AML-193 (cell line): ENCODE measurements around the gene ARHGEF10L.
"Not testable (repeated sequence)": the region's sequence is repeated elsewhere in the genome, so short reads cannot be mapped to it uniquely, and the experiment has no call there.

Source experiments
- DNase-seq, 2 experiments: peaks; one replicate each; lab custom pipeline; 2025; lab: John Stamatoyannopoulos, UW

ARHGEF10L gene

GRCh38 chr1:17539477-17540254, at the start of gene ARHGEF10L:
Gene ARHGEF10L (plus strand): TSS chr1:17539698. CDS start chr1:17580596, 40,898 bp downstream.
- no peak for DNase-seq

- not testable (repeated sequence) for DNase-seq
Measured at GRCh38 chr1:17489768-17490417, 49.6 kb upstream of the ARHGEF10L start.

- DNase-seq, result not testable (repeated sequence)
Measured at GRCh38 chr1:17490667-17491066, 48.8 kb upstream of the ARHGEF10L start.

- DNase-seq, result peak; percentile 44 to 47
Measured at GRCh38 chr1:17494114-17494729, 45.3 kb upstream of the ARHGEF10L start.

- no peak for DNase-seq
Measured at GRCh38 chr1:17496419-17496818, 43.1 kb upstream of the ARHGEF10L start.

GRCh38 chr1:17498214-17498613, 41.3 kb upstream of the ARHGEF10L start:
- DNase-seq, result no peak

- peak; percentile 23 to 48 for DNase-seq
Measured at GRCh38 chr1:17502326-17502778, 37.1 kb upstream of the ARHGEF10L start.

GRCh38 chr1:17503146-17503545, 36.4 kb upstream of the ARHGEF10L start:
- no peak for DNase-seq

- not testable (repeated sequence) for DNase-seq
Measured at GRCh38 chr1:17507200-17507599, 32.3 kb upstream of the ARHGEF10L start.

GRCh38 chr1:17507915-17508314, 31.6 kb upstream of the ARHGEF10L start:
- DNase-seq, result no peak

- DNase-seq, result no peak
Measured at GRCh38 chr1:17509363-17509762, 30.1 kb upstream of the ARHGEF10L start.

GRCh38 chr1:17510138-17510537, 29.4 kb upstream of the ARHGEF10L start:
- no peak for DNase-seq

GRCh38 chr1:17511188-17511587, 28.3 kb upstream of the ARHGEF10L start:
- DNase-seq, result no peak

GRCh38 chr1:17513131-17513530, 26.4 kb upstream of the ARHGEF10L start:
- DNase-seq, result no peak

GRCh38 chr1:17514776-17515175, 24.7 kb upstream of the ARHGEF10L start:
- DNase-seq, result no peak

- DNase-seq, result no peak
Measured at GRCh38 chr1:17515902-17516301, 23.6 kb upstream of the ARHGEF10L start.

GRCh38 chr1:17516303-17517214, 22.9 kb upstream of the ARHGEF10L start:
- DNase-seq, result no peak

GRCh38 chr1:17520041-17520440, 19.5 kb upstream of the ARHGEF10L start:
- no peak for DNase-seq

- DNase-seq, result no peak
Measured at GRCh38 chr1:17520473-17521319, 18.8 kb upstream of the ARHGEF10L start.

GRCh38 chr1:17521946-17522612, 17.4 kb upstream of the ARHGEF10L start:
- DNase-seq, result no peak
